DMS79 (cell line): ENCODE results near the gene WNT10A.
"Not testable (repeated sequence)": the region's sequence is repeated elsewhere in the genome, so short reads cannot be mapped to it uniquely, and the experiment has no call there.

Source experiments
- DNase-seq: peaks from one replicate; lab custom pipeline; 2025; lab: John Stamatoyannopoulos, UW

Gene WNT10A

GRCh38 chr2:218931751-218932150, 51.1 kb downstream of the WNT10A start:
- not testable (repeated sequence) for DNase-seq
